ENCODE measurements around the gene ATP6V1E1. TPM values are rescaled to one million over a fixed set of nuclear protein-coding genes. Genes with fewer than 3 reads are reported as not detected.

ATP6V1E1 gene
- total RNA-seq, 1 donor from 2014 or later = 73.9 TPM

DNA sequence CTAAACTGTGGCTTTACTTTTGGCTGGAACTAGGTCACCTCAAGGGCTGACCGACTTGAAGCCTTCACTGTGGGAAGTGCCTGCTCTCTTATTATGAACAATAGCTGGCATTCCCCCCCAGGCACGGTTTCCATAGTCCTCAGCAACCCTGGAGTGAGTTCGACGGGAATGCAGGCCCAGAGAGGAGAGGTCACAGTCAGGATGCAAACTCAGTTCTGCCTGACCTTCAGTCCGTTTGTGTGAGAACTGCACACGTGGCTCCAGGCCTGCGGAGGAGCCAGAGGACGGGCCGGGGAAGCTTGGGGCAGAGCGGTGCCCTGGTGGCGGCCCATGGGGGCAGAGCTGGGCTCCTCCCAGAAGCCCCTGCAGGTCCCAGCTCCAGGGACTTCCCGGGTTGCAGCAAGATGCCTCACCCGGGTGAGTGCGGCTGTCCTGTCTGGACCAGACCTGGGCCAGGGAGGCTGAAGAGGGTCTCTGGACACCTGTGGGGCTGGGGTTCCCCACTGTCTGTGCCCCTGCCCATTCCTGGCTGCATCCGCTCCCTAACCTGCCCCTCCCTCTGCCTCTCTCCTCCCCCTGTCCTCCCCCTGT, 48.0 kb downstream of the ATP6V1E1 start:
- H3K27me3 Mint-ChIP-seq = peaks cover 2% of the 10 kb centered on the region
- DNase-seq = no peak
- no peaks in the 10 kb centered on the region for H3K36me3 Mint-ChIP-seq (ENCODE audit: low read depth)
- H3K4me3 Mint-ChIP-seq = no peak overlapping the region
- ChIA-PET POLR2A (no interaction called here), CTCF (no interaction called here)
- no peaks in the 10 kb centered on the region for H3K9me3 Mint-ChIP-seq
- no peaks in the 10 kb centered on the region for H3K4me1 Mint-ChIP-seq
- no peak overlapping the region for H3K27ac Mint-ChIP-seq
- ATAC-seq (ENCODE audit: low read depth) = no peak
- intact Hi-C loops (cut with micrococcal nuclease) = no loop called here
- TF ChIP-seq, protein P1, sequence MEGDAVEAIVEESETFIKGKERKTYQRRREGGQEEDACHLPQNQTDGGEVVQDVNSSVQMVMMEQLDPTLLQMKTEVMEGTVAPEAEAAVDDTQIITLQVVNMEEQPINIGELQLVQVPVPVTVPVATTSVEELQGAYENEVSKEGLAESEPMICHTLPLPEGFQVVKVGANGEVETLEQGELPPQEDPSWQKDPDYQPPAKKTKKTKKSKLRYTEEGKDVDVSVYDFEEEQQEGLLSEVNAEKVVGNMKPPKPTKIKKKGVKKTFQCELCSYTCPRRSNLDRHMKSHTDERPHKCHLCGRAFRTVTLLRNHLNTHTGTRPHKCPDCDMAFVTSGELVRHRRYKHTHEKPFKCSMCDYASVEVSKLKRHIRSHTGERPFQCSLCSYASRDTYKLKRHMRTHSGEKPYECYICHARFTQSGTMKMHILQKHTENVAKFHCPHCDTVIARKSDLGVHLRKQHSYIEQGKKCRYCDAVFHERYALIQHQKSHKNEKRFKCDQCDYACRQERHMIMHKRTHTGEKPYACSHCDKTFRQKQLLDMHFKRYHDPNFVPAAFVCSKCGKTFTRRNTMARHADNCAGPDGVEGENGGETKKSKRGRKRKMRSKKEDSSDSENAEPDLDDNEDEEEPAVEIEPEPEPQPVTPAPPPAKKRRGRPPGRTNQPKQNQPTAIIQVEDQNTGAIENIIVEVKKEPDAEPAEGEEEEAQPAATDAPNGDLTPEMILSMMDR (IDR thresholded peaks at IDR 0.05) = no peak

DNA sequence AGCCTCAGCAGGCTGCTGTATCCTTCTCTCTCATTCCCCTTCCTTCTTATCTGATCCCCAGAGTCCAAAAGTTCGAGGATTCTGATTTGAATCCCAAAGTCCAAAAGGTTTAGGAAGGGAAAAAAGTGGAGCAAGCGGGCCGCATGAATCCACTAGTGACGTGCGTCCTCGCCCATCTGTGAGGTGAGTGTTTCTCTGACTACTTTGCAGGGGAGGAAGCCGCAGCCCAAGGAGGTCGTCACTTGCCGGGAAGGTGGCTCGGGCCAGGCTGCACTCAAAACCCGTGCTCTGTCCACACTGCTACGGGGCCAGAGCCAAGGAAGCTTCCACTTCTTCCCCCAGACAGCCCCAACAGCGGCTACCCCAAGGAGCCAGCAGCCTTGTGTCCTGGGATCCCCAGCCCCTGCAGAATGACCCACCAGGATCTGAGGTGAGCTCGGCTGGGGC, 49.0 kb downstream of the ATP6V1E1 start:
- no peak for DNase-seq
- no peak overlapping the region for H3K27ac Mint-ChIP-seq

DNA sequence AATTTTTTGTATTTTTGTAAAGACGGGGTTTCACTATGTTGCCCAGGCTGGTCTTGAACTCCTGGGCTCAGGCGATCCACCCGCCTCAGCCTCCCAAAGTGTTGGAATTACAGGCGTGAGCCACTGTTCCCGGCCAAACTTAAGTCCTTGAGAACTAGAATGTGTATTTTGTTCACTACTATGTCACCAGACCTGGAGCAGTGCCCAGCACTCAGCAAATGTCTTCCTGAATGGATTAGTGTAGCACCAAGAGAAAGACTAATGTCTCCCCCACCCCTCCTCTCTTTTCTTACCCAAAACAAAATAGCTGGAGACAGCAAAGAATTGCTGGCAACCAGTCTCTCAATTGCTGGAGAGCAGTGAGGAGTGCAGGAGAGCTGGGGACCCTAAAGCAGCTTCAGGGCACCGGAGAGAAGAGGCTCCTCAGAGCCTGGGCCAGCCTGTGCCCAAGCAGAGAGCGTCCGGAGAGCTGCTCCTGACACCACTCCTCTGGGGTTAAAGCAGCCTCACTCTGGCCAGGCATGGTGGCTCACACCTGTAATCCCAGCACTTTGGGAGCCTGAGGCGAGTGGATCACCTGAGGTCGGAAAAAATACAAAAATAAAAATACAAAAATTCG, 50.3 kb downstream of the ATP6V1E1 start:
- H3K27ac Mint-ChIP-seq = no peak overlapping the region
- H3K4me3 Mint-ChIP-seq = no peak overlapping the region
- ChIA-PET POLR2A (no interaction called here), CTCF (no interaction called here)
- no peaks in the 10 kb centered on the region for H3K4me1 Mint-ChIP-seq
- no peaks in the 10 kb centered on the region for H3K36me3 Mint-ChIP-seq (ENCODE audit: low read depth)
- peaks cover 2% of the 10 kb centered on the region for H3K27me3 Mint-ChIP-seq
- intact Hi-C loops (cut with micrococcal nuclease) = no loop called here
- TF ChIP-seq, protein P1 (IDR thresholded peaks at IDR 0.05) = no peak
- DNase-seq (no peak), ATAC-seq (ENCODE audit: low read depth) (no peak)
- no peaks in the 10 kb centered on the region for H3K9me3 Mint-ChIP-seq

More for the DNA sequence above, 49.0 kb downstream of the ATP6V1E1 start:
- Mint-ChIP-seq H3K4me3 (no peak overlapping the region), H3K4me1 (no peaks in the 10 kb centered on the region), H3K27me3 (peaks cover 2% of the 10 kb centered on the region), H3K9me3 (no peaks in the 10 kb centered on the region), H3K36me3 (ENCODE audit: low read depth) (no peaks in the 10 kb centered on the region)
- intact Hi-C loops (cut with micrococcal nuclease) = no loop called here
- POLR2A ChIA-PET = no interaction called here
- ATAC-seq (ENCODE audit: low read depth) = no peak
- CTCF ChIA-PET = no interaction called here
- TF ChIP-seq, protein P1 (IDR thresholded peaks at IDR 0.05) = no peak

DNA sequence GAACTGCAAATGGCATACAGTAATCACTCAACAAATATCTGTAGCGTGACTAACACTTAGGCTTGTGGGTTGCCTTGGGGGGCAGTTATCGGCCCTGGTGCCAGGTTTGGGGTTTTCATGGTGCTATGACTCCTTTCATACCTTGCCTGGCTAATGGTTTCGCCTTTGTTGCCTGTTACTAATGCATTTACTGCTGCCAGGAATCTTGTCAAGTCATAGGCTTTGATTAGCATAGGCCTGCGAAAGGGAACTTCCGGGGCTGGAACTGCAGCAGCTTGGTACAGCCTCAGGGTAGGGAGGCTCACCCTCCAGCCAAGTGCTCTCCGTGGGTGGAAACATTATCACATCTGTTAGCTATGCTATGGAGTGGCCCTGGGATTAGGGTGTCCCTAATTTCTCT, 52.1 kb downstream of the ATP6V1E1 start:
- no peak for DNase-seq
- Mint-ChIP-seq H3K4me3 (no peak overlapping the region), H3K27me3 (peaks cover 2% of the 10 kb centered on the region), H3K4me1 (no peaks in the 10 kb centered on the region), H3K27ac (no peak overlapping the region), H3K36me3 (ENCODE audit: low read depth) (no peaks in the 10 kb centered on the region), H3K9me3 (no peaks in the 10 kb centered on the region)
- POLR2A ChIA-PET = no interaction called here
- CTCF ChIA-PET = no interaction called here
- intact Hi-C loops (cut with micrococcal nuclease) = no loop called here
- no peak for ATAC-seq (ENCODE audit: low read depth)
- TF ChIP-seq, protein P1 (IDR thresholded peaks at IDR 0.05) = no peak

DNA sequence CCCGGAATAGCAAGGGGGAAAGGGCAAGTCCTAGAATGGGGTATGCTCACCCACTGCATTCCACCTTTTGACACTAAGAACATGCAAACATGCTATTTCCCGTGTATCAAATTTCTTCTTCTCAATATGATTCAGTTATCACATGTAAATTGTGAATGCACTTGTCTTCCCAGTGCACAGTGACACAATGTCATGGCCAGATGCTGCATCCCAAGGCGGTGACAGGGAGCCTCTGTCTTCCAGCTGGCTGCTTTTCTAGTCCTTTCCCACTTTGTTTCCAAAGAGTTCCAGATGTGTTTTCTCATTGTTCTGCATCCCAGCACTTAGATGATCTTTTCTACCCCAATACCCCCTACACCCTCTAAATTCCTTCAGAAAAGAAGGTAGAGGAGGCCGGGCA, 52.9 kb downstream of the ATP6V1E1 start:
- H3K36me3 Mint-ChIP-seq (ENCODE audit: low read depth) = no peaks in the 10 kb centered on the region
- H3K9me3 Mint-ChIP-seq = no peaks in the 10 kb centered on the region
- ATAC-seq (ENCODE audit: low read depth) = no peak
- H3K27me3 Mint-ChIP-seq = peaks cover 9% of the 10 kb centered on the region
- TF ChIP-seq, protein P1 (IDR thresholded peaks at IDR 0.05) = no peak
- no peak overlapping the region for H3K27ac Mint-ChIP-seq
- ChIA-PET POLR2A (no interaction called here), CTCF (no interaction called here)
- no peaks in the 10 kb centered on the region for H3K4me1 Mint-ChIP-seq
- no peak overlapping the region for H3K4me3 Mint-ChIP-seq
- intact Hi-C loops (cut with micrococcal nuclease) = no loop called here
- DNase-seq = no peak

Measured in activated B cell treated with CpG ODN at 0.5 μM for 24 hours (primary cell).